Retinal pigment epithelial cell (primary cell): ENCODE results near the gene URGCP.

Source experiments
- DNase-seq: peaks from one replicate; pipeline ENCODE4 v3.0.0-alpha.2; 2010; ENCODE audit warnings: low read depth
- H3K4me3 ChIP-seq: 2 replicates; pipeline ENCODE4 v1.5.1; 2011; ENCODE audit warnings: mild to moderate bottlenecking, low read length, control low read depth, moderate library complexity
- TF ChIP-seq, protein P1 (sequence below): conservative IDR thresholded peaks from 2 replicates; pipeline ENCODE4 v1.5.1; 2011; ENCODE audit warnings: low read depth, low read length, control low read depth, inconsistent platforms

URGCP gene, protein sequence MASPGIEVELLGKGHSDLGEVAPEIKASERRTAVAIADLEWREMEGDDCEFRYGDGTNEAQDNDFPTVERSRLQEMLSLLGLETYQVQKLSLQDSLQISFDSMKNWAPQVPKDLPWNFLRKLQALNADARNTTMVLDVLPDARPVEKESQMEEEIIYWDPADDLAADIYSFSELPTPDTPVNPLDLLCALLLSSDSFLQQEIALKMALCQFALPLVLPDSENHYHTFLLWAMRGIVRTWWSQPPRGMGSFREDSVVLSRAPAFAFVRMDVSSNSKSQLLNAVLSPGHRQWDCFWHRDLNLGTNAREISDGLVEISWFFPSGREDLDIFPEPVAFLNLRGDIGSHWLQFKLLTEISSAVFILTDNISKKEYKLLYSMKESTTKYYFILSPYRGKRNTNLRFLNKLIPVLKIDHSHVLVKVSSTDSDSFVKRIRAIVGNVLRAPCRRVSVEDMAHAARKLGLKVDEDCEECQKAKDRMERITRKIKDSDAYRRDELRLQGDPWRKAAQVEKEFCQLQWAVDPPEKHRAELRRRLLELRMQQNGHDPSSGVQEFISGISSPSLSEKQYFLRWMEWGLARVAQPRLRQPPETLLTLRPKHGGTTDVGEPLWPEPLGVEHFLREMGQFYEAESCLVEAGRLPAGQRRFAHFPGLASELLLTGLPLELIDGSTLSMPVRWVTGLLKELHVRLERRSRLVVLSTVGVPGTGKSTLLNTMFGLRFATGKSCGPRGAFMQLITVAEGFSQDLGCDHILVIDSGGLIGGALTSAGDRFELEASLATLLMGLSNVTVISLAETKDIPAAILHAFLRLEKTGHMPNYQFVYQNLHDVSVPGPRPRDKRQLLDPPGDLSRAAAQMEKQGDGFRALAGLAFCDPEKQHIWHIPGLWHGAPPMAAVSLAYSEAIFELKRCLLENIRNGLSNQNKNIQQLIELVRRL

DNA sequence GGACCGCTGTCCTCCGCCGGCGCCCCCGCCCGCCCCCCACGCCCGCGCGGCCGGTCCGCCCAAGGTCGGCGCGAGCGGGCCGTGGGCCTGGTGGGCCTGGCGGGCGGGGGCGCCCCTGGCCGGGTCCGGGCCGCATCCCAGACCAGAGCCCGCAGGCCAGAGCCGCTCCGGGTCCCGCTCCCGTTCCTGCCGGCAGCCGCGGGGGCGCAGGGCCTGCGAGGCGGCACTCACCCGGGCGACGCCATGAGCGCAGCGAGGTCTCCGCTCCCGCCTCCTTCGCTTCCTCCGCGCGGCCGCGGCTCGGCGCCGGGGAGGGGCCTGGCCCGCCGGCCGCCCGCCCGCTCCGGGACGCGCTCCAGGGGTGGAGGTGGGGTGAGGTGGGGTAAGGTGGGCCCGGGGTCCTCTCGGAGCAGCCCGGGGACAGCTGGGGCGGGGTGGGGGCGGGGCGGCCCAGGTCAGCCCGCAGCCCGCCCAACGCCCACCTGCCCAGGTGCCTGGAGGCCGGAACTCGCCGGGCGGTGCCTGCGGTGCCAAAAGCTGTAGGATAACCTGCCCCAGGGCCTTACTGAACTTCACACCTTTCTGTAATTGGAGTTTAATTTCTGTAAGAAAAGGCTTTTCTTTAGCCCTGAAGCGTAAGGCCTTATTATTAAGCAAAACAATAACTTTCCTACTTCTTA is at the start of gene URGCP:
TSS of gene URGCP (minus strand) at position 266 of the 680 bp plus-strand sequence. CDS start at position 245, 21 bp downstream.
- no peak for DNase-seq
- TF ChIP-seq, protein P1, sequence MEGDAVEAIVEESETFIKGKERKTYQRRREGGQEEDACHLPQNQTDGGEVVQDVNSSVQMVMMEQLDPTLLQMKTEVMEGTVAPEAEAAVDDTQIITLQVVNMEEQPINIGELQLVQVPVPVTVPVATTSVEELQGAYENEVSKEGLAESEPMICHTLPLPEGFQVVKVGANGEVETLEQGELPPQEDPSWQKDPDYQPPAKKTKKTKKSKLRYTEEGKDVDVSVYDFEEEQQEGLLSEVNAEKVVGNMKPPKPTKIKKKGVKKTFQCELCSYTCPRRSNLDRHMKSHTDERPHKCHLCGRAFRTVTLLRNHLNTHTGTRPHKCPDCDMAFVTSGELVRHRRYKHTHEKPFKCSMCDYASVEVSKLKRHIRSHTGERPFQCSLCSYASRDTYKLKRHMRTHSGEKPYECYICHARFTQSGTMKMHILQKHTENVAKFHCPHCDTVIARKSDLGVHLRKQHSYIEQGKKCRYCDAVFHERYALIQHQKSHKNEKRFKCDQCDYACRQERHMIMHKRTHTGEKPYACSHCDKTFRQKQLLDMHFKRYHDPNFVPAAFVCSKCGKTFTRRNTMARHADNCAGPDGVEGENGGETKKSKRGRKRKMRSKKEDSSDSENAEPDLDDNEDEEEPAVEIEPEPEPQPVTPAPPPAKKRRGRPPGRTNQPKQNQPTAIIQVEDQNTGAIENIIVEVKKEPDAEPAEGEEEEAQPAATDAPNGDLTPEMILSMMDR: no peak

GRCh38 chr7:43956027-43956426 is 49.6 kb upstream of the URGCP start:
- TF ChIP-seq, protein P1: no peak
- DNase-seq: no peak
- H3K4me3 ChIP-seq: no peak overlapping the region

More for the DNA sequence above, at the start of gene URGCP:
- peak within 1 kb of the TSS; percentile 75 for H3K4me3 ChIP-seq

GRCh38 chr7:43954524-43955228 is 48.3 kb upstream of the URGCP start:
- H3K4me3 ChIP-seq: no peak overlapping the region
- DNase-seq: peak; percentile 4
- TF ChIP-seq, protein P1: peak; percentile 71

DNA sequence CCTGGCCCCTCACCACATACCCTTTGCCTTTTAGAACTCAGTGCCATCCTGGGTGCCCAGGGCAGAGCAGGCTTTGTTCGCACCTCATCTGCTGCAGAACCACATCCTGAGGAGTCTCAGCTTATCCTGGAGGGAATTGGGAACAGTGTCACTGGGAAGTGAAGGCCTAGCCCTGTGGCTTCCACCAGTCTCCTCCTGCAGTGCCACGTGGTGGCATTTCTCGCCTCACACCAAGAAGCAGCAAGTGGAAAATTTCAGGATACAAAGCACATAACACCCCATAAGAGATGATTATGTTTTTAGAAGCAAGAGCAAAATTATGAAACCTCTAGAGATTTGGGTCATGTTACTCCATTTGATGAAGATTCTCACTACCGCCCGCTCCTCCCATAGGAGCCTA is 46.7 kb upstream of the URGCP start:
- H3K4me3 ChIP-seq: no peak overlapping the region
- TF ChIP-seq, protein P1: no peak
- DNase-seq: no peak

DNA sequence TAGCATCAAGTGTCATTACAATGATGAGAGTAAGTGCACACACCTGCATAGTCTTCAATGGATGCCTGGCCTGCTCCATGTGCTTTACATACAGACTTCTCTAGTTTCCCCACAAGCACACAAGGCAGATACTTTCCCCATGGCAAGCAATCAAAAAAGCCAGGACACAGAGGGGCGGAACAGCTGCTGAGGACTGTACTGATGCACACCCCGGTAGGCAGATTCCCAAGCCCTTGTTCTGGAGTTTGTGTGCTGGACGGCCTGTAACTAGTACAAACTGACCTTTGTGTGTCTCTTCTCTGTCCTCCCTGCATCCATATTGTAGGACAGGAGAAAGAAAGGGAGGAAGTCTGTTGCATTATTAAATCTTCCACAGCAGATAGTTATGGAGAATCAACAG is 45.6 kb upstream of the URGCP start:
- TF ChIP-seq, protein P1: no peak
- H3K4me3 ChIP-seq: no peak overlapping the region
- DNase-seq: no peak

DNA sequence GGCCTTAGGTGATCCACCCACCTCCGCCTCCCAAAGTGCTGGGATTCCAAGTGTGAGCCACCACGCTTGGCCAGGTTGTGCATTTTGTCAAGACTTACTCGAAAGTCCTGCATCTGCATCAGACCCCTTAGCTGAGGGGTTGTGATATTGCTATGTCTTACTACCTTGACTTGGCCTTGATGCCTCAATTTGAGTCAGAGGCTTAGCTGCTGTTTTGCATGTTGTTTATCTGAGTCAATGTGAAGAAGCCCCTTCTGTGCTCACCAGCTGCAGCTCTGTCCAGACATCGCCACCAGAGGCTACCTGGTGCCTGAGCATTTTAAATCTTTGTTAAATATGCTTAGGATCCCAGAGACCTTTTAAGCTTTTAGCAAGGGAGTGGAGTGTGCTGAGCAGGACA is 37.9 kb upstream of the URGCP start:
- TF ChIP-seq, protein P1: no peak
- no peak for DNase-seq
- no peak overlapping the region for H3K4me3 ChIP-seq
